Fibroblast of peridontal ligament (primary cell): ENCODE data around the gene LENEP.
A peak's percentile ranks its signal among the peaks of the same experiment; 100 is the strongest.

Experiments used
- DNase-seq: peaks from one replicate; pipeline ENCODE4 v3.0.0-alpha.2; 2010; ENCODE audit errors: extremely low read depth

Gene LENEP

GRCh38 chr1:154960446-154961136 lies 32.8 kb upstream of the LENEP start:
- DNase-seq, result no peak

- DNase-seq, result peak; percentile 57
Observed at GRCh38 chr1:154961207-154962155, 31.9 kb upstream of the LENEP start, which contains the start of gene PYGO2. Gene PYGO2, minus strand, starts transcription at chr1:154961782. Its CDS starts 206 bp downstream, at chr1:154961576.

- DNase-seq, result no peak
Observed at GRCh38 chr1:154962156-154962749, 31.1 kb upstream of the LENEP start.

GRCh38 chr1:154962795-154963330 lies 30.5 kb upstream of the LENEP start:
- no peak for DNase-seq

GRCh38 chr1:154963643-154964042 lies 29.7 kb upstream of the LENEP start:
- no peak for DNase-seq

- no peak for DNase-seq
Observed at GRCh38 chr1:154964359-154964758, 29.0 kb upstream of the LENEP start.

GRCh38 chr1:154966111-154966510 lies 27.3 kb upstream of the LENEP start:
- no peak for DNase-seq

- no peak for DNase-seq
Observed at GRCh38 chr1:154967331-154967950, 25.9 kb upstream of the LENEP start.

GRCh38 chr1:154968731-154969130 lies 24.7 kb upstream of the LENEP start:
- DNase-seq, result no peak

GRCh38 chr1:154969246-154969645 lies 24.1 kb upstream of the LENEP start:
- DNase-seq, result no peak

GRCh38 chr1:154969860-154970452 lies 23.4 kb upstream of the LENEP start:
- DNase-seq, result no peak

GRCh38 chr1:154970631-154971340 lies 22.6 kb upstream of the LENEP start, which contains the start of gene SHC1:
Gene SHC1, minus strand, starts transcription at chr1:154970747. Its CDS starts 221 bp downstream, at chr1:154970526.
- DNase-seq, result peak; percentile 90

GRCh38 chr1:154971341-154971998 lies 21.9 kb upstream of the LENEP start:
- no peak for DNase-seq

GRCh38 chr1:154972213-154972516 lies 21.2 kb upstream of the LENEP start:
- no peak for DNase-seq

GRCh38 chr1:154972517-154973343 lies 20.7 kb upstream of the LENEP start:
- peak; percentile 85 for DNase-seq

GRCh38 chr1:154973344-154974101 lies 19.9 kb upstream of the LENEP start:
- peak; percentile 95 for DNase-seq

- DNase-seq, result peak; percentile 100
Observed at GRCh38 chr1:154974102-154974807, 19.1 kb upstream of the LENEP start, which contains the start of gene CKS1B. Gene CKS1B, plus strand, starts transcription at chr1:154974681. Its CDS starts 65 bp downstream, at chr1:154974746.
